HG03135 (cell line): Measurements from ENCODE around the gene NOX4.

Experiments
- ATAC-seq: cut with Tn5 transposase; IDR thresholded peaks from one replicate; pipeline ENCODE4 v1.9.1; 2021; ENCODE audit warnings: mild to moderate bottlenecking, moderate library complexity; ENCODE audit not compliant: unreplicated experiment

The NOX4 gene

DNA sequence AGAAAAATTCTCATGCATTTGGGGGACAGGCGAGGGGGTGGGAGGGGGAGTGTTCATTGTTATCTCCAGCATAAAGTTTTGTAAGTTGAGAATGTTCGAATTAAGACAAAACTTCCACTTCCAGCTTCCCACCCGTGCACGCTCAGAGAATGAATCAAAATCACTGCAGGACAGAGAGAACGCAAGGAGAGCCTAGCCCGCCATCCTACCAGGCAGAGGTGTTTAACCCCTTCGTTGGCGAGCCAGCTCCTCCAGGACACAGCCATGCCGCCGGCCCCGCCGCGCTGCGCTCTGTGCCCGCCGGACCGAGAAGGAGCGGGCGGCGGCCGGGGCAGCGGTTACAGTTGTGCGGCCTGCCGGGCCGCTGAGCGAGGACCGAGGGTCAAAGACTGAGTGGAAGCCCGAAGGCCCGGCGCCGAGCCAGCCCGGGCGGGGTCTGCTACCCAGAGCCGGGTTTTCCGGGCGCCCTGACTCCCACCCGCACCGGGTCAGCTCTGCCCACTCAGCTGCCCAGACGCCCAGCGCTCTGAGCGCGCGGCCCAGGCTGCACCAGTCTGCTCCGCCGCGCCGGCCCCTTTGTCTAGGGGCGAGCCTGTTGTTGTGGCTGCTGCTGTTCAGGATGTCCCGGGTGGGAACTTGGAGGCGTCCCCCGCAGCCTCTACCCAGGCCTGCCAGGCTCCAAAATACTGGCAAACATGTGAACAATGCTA is at the start of gene NOX4:
NOX4 (minus strand) TSS at position 395 of the 710 bp plus-strand sequence; CDS start at position 266, 129 bp downstream.
- ATAC-seq, result no peak

DNA sequence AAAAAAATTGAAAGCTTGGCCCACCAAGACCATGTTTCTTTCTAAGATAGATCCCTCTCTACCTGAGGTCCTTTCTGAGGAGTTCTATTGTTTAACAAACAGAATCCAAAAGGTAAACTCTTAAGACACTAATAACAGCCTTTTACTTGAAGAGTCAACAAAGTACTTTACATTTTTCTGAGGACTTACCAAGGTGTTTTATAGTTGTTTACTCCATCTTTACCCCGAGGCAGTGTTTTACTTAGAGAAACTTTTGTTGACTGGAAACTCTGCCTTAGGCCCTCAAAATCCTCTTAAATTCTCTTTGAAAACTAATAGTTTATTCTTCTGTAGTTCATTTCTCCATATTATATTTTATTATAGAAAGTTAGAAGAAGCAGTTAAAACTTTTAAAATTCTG is 49.7 kb upstream of the NOX4 start:
- no peak for ATAC-seq

DNA sequence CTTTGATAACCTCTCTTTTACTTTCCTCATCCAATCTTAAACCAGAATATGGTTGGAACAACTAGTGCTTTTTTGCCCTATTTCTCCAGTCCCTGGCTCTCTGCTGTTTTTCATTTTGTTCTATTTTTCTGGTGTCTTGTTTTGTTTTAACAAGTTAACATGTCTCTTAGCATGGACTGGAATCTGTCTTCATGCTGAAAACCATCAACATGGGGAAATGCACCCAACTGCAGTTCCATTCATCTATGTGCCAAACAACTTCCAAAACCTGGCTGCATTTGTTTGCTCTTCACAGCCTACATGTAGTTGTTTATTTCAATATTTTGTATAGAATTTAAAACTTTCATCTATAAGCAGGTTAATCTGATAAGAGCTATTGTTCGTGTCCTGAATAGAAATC is 46.8 kb upstream of the NOX4 start:
- no peak for ATAC-seq

- no peak for ATAC-seq
Observed at GRCh38 chr11:89536926-89537325, 45.8 kb upstream of the NOX4 start.

- ATAC-seq, result no peak
Observed at GRCh38 chr11:89535221-89535620, 44.0 kb upstream of the NOX4 start.

- no peak for ATAC-seq
Observed at GRCh38 chr11:89529626-89530380, 38.6 kb upstream of the NOX4 start.

DNA sequence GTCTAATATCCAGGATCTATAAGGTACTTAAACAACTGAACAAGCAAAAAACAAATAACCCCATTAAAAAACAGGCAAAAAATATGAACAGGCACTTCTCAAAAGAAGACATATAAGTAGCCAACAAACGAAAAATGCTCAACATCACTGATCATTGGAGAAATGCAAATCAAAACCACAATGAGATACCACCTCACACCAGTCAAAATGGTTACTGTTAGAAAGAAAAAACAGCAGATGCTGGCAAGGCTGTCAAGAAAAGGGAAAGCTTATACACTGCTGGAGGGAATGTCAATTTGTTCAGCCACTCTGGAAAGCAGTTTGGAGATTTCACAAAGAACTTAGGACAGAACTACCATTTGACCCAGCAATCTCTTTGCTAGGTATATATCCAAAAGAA is 30.6 kb upstream of the NOX4 start:
- no peak for ATAC-seq

DNA sequence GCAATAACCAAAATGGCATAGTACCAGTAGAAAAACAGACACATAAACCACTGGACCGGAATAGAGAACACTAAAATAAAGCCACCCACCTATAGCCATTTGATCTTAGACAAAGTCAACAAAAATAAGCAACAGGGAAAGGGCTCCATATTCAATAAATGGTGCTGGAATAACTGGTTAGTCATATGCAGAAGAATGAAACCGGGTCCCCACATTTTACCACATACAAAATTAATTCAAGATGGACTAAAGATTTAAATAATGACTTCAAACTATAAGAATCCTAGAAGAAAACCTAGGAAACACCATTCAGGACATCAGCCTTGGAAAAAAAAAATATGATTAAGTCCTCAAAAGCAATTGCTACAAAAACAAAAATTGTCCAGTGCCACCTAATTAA is 30.1 kb upstream of the NOX4 start:
- no peak for ATAC-seq

- ATAC-seq, result no peak
Observed at GRCh38 chr11:89516496-89516895, 25.3 kb upstream of the NOX4 start.

DNA sequence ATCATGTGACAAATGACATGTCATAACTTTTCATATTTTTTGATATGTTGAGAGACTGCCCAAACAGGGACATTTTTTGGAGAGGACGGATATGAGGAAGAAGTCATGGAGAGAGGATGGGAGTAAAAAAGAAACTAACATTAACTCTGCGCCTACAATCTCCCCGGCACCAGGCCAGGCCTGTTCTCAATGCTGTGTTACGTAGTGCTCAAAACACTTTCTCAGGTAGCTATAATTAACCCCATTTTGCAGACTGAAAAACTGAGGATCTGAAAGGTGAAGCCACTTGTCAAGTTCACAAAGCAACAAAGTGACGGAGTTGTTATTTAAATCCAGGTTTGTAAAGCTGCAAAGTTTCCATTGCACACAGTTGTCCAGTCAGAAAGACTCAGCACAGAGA is 17.4 kb upstream of the NOX4 start:
- no peak for ATAC-seq

DNA sequence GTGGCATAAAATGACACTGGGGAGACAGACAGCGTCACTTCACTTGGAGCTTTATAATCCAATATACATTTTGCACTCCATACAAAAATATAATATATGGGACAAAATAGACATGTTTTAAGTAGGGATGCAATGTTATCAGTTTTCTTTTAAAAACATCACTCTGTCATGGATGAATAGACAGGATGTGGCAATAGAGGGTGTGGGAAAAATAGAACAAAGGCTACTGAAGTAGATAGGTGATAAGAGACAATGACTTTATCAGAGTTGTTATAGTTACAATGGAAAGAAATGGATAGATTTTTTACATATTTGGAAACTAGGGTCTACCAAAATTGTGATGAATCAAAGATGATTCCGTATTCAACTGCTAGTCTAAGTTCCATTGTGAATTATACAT is 13.1 kb upstream of the NOX4 start:
- ATAC-seq, result no peak

- no peak for ATAC-seq
Observed at GRCh38 chr11:89503422-89503821, 12.2 kb upstream of the NOX4 start.

- no peak for ATAC-seq
Observed at GRCh38 chr11:89502301-89502700, 11.1 kb upstream of the NOX4 start.

- no peak for ATAC-seq
Observed at GRCh38 chr11:89500336-89500735, 9.2 kb upstream of the NOX4 start.

GRCh38 chr11:89498845-89499448 is 7.8 kb upstream of the NOX4 start:
- ATAC-seq, result no peak

DNA sequence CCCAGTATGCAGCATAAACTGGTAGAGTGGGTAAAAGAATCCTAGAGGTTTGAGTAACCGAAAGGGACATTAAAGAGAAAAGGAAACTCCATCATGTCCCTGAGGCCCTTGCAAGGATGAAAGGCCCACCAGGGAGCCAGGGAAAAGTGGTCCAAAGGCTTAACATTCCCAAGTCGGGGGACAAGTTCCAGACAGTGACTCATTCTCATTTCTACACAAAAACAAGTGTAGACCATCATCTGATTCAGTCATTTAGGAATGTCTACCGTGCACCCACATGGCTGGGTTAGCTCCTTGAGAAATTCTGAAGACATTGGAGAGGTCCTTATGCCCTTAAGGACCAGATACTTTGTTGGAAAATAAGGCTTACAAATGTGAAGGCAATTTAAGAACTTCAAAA is 4.8 kb upstream of the NOX4 start:
- no peak for ATAC-seq

- ATAC-seq, result no peak
Observed at GRCh38 chr11:89493431-89493830, 2.3 kb upstream of the NOX4 start.

GRCh38 chr11:89490602-89490980 is 584 bp downstream of the NOX4 start:
- ATAC-seq, result no peak

DNA sequence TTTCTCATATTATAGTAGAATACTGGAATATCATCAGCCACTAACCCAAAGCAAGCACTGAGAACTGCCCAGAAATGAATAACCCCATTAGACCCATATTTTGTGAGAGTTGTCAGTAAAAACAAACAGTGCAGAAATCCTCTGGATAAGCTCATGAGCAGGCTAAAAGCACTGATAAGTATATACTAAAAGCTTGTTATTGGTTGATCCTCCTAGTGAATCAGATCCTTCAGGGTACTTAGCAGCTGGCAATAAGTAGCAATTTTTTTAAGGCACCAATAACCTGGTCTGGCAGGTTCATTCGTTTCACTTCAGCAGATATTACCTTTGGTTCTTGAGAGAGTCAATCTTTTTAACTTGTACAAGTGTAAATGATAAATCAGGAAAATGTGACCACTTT is 1.2 kb downstream of the NOX4 start:
- ATAC-seq, result no peak

DNA sequence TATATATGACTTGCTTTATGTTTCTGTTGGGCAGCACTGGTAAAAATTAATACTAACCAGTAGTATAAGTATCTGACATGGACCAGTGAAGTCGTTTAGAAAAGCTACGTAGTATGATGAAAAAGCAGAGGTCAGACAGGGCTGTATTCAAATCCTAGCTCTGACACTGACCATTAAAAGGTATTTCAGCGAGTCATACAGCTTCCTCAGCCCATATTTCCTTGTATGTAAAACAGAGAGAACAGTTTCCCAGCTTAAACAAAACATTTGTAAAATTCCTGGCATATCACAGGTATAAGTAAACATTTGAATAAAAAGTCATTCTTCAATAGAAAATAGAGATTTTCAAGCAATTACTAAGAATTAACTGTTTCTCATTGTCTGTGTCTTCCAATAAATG is 4.2 kb downstream of the NOX4 start:
- no peak for ATAC-seq

DNA sequence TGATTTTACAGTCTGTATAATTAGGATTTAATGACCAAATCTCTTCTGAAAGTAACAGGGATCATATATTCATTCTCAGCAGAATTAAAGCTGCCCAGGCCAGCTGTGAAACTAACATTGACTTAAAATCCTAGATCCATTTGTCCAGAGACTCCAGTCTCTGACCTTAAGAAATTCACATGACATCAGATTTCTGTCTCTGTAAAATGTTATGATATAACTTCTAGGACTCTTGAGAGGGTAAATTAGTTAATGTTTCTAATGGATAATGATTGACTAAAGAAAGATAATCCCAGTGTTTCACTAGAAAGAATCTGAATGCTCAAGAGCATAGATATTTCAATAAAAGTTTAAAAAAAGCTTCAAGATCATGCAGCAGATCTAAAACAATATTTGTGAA is 6.3 kb downstream of the NOX4 start:
- ATAC-seq, result no peak

- no peak for ATAC-seq
Observed at GRCh38 chr11:89477175-89477574, 14.0 kb downstream of the NOX4 start.
